GM18907 (cell line): ENCODE measurements around the gene ADGRB3.
"Not testable (repeated sequence)": the region's sequence is repeated elsewhere in the genome, so short reads cannot be mapped to it uniquely, and the experiment has no call there.

ENCODE experiments used
- ATAC-seq: cut with Tn5 transposase; IDR thresholded peaks from one replicate; pipeline ENCODE4 v1.9.1; 2021; ENCODE audit warnings: mild to moderate bottlenecking, moderate library complexity; ENCODE audit not compliant: unreplicated experiment

ADGRB3 gene

GRCh38 chr6:69392745-69393144, 757.7 kb downstream of the ADGRB3 start:
- no peak for ATAC-seq

- no peak for ATAC-seq
Measured at GRCh38 chr6:69398311-69398710, 763.2 kb downstream of the ADGRB3 start.

- ATAC-seq, result no peak
Measured at GRCh38 chr6:69398729-69399128, 763.6 kb downstream of the ADGRB3 start.

- no peak for ATAC-seq
Measured at GRCh38 chr6:69408886-69409285, 773.8 kb downstream of the ADGRB3 start.

GRCh38 chr6:69416776-69417175, 781.7 kb downstream of the ADGRB3 start:
- no peak for ATAC-seq

GRCh38 chr6:69421269-69421668, 786.2 kb downstream of the ADGRB3 start:
- ATAC-seq, result no peak

GRCh38 chr6:69422020-69422419, 786.9 kb downstream of the ADGRB3 start:
- ATAC-seq, result no peak

GRCh38 chr6:69422475-69422874, 787.4 kb downstream of the ADGRB3 start:
- ATAC-seq, result no peak

GRCh38 chr6:69423785-69424184, 788.7 kb downstream of the ADGRB3 start:
- no peak for ATAC-seq

- no peak for ATAC-seq
Measured at GRCh38 chr6:69424581-69424980, 789.5 kb downstream of the ADGRB3 start.

- no peak for ATAC-seq
Measured at GRCh38 chr6:69427882-69428281, 792.8 kb downstream of the ADGRB3 start.

- not testable (repeated sequence) for ATAC-seq
Measured at GRCh38 chr6:69432168-69432567, 797.1 kb downstream of the ADGRB3 start.

- ATAC-seq, result not testable (repeated sequence)
Measured at GRCh38 chr6:69433116-69433515, 798.0 kb downstream of the ADGRB3 start.

- ATAC-seq, result no peak
Measured at GRCh38 chr6:69438113-69438512, 803.0 kb downstream of the ADGRB3 start.
